DND-41 (cell line): ENCODE measurements around the gene WIPF3.

Source experiments
- CTCF ChIP-seq: IDR thresholded peaks from 2 replicates; pipeline ENCODE4 v1.5.1; 2012; ENCODE audit warnings: borderline replicate concordance, low read length, moderate library complexity, mild to moderate bottlenecking; ENCODE audit not compliant: poor library complexity, severe bottlenecking; ENCODE audit errors: extremely low read depth
- EZH2 ChIP-seq: IDR thresholded peaks from 3 replicates; pipeline ENCODE4 v1.6.1; 2012; ENCODE audit warnings: borderline replicate concordance, low read depth, mild to moderate bottlenecking, moderate library complexity, low read length, inconsistent platforms; ENCODE audit not compliant: severe bottlenecking

- no peak for TF ChIP-seq CTCF
- TF ChIP-seq EZH2 = no peak
These were observed 52.8 kb downstream of the WIPF3 start for GRCh38 chr7:29859104-29859503.
